BLaER1 treated with 17β-estradiol and CSF1 and Interleukin-3, amounts not matched to agents 10 nM and 100 nM (cell line): ENCODE data around the gene DESI1.
"Not testable (repeated sequence)": the region's sequence is repeated elsewhere in the genome, so short reads cannot be mapped to it uniquely, and the experiment has no call there.

ENCODE experiments used
- H3K27ac ChIP-seq, 11 experiments: shearing (Covaris generic); formaldehyde crosslinking; 2 replicates each; pipeline ENCODE4 v1.8.1; 2022
- H3K27me3 ChIP-seq, 11 experiments: shearing (Covaris generic); formaldehyde crosslinking; 2 replicates each; pipeline ENCODE4 v1.8.1; 2022
- H3K36me3 ChIP-seq, 11 experiments: shearing (Covaris generic); formaldehyde crosslinking; 2 replicates each; pipeline ENCODE4 v1.8.1; 2022
- H3K4me1 ChIP-seq, 10 experiments: shearing (Covaris generic); formaldehyde crosslinking; 2 replicates each; pipeline ENCODE4 v1.8.1; 2022
- H3K4me2 ChIP-seq, 11 experiments: shearing (Covaris generic); formaldehyde crosslinking; 2 replicates each; pipeline ENCODE4 v1.8.1; 2022
- H3K4me3 ChIP-seq, 10 experiments: shearing (Covaris generic); formaldehyde crosslinking; 2 replicates each; pipeline ENCODE4 v1.8.1; 2022
- H3K9ac ChIP-seq, 11 experiments: shearing (Covaris generic); formaldehyde crosslinking; 2 replicates each; pipeline ENCODE4 v1.8.1; 2022
- H3K9me3 ChIP-seq, 11 experiments: shearing (Covaris generic); formaldehyde crosslinking; replicated peaks in 1 of 11; 2 replicates each; pipeline ENCODE4 v1.8.1; 2022
- H4K20me1 ChIP-seq, 11 experiments: shearing (Covaris generic); formaldehyde crosslinking; 2 replicates each; pipeline ENCODE4 v1.8.1; 2022
- Cebpa-rat ChIP-seq, 11 experiments: shearing (Covaris generic); IDR thresholded peaks; 2 replicates each; pipeline ENCODE4 v1.8.1; 2022

DESI1 gene

GRCh38 chr22:41641854-41642253, 21.0 kb upstream of the DESI1 start:
- Histone ChIP-seq H3K9ac (no peak overlapping the region), H4K20me1 (peaks cover 23 to 97% (median 93%) of the 10 kb centered on the region in 11 experiments; a peak in 21 of 22 replicates), H3K4me3 (no peak overlapping the region), H3K27me3 (no peaks in the 10 kb centered on the region), H3K9me3 (no peaks in the 10 kb centered on the region), H3K27ac (no peak overlapping the region), H3K4me2 (no peak overlapping the region), H3K4me1 (no peaks in the 10 kb centered on the region), H3K36me3 (peaks cover 91 to 100% (median 97%) of the 10 kb centered on the region in 11 experiments)
- TF ChIP-seq Cebpa-rat (IDR thresholded peaks at IDR 0.05): no peak

GRCh38 chr22:41638748-41639147, 17.9 kb upstream of the DESI1 start:
- Histone ChIP-seq H3K4me3 (no peak overlapping the region), H3K4me2 (no peak overlapping the region), H3K4me1 (peaks cover 0 to 3% (median 0%) of the 10 kb centered on the region in 10 experiments; a peak in 1 of 20 replicates), H3K27ac (no peak overlapping the region), H4K20me1 (peaks cover 41 to 98% (median 93%) of the 10 kb centered on the region in 11 experiments; a peak in 21 of 22 replicates), H3K36me3 (peaks cover 97 to 100% (median 98%) of the 10 kb centered on the region in 11 experiments), H3K9ac (no peak overlapping the region), H3K27me3 (no peaks in the 10 kb centered on the region), H3K9me3 (no peaks in the 10 kb centered on the region)
- no peak for TF ChIP-seq Cebpa-rat (IDR thresholded peaks at IDR 0.05)

DNA sequence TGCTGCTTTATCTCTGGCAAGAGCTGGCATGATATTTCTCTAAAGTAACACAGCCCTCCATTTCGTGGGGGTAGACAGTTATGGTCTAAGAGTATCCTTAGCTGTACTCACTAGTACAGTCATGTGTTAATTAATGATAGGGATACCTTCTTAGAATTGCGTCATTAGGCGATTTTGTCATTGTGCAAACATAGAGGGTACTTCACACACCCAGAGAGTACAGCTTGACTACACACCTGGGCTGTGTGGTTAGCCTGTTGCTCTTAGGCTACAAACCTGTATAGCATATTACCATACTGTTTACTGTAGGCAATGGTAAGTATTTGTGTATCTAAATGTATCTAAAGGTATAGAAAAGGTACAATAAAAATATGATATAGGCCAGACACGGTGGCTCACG, 17.3 kb upstream of the DESI1 start:
- no peak overlapping the region for H3K4me2 ChIP-seq
- H3K27me3 ChIP-seq: no peaks in the 10 kb centered on the region
- TF ChIP-seq Cebpa-rat (IDR thresholded peaks at IDR 0.05): no peak
- H3K36me3 ChIP-seq: peaks cover 99 to 100% (median 100%) of the 10 kb centered on the region in 11 experiments
- H3K27ac ChIP-seq: no peak overlapping the region
- no peaks in the 10 kb centered on the region for H3K9me3 ChIP-seq
- H4K20me1 ChIP-seq: peaks cover 42 to 99% (median 93%) of the 10 kb centered on the region in 11 experiments; a peak in 21 of 22 replicates
- peaks cover 0 to 3% (median 0%) of the 10 kb centered on the region in 10 experiments; a peak in 1 of 20 replicates for H3K4me1 ChIP-seq
- H3K9ac ChIP-seq: no peak overlapping the region
- H3K4me3 ChIP-seq: no peak overlapping the region

DNA sequence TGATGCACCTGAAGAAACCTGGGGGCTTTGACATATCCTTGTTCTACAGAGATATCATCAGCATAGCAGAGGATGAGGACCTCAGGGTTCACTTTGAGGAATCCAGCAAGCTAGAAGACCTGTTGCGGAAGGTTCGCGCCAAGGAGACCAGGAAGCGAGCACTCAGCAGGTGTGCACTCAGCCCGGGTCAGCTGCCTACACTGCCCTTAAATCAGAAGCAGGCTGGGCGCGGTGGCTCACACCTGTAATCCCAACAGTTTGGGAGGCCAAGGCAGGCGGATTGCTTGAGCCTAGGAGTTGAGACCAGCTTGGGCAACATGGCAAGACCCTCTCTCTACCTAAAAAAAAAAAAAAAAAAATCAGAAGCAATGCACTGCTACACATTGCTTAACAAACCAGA, 16.8 kb upstream of the DESI1 start:
- peaks cover 39 to 99% (median 93%) of the 10 kb centered on the region in 11 experiments; a peak in 21 of 22 replicates for H4K20me1 ChIP-seq
- peaks cover 99 to 100% (median 100%) of the 10 kb centered on the region in 11 experiments for H3K36me3 ChIP-seq
- not testable (repeated sequence) for H3K27ac ChIP-seq, H3K4me3 ChIP-seq, H3K4me2 ChIP-seq, H3K4me1 ChIP-seq, H3K9me3 ChIP-seq, H3K9ac ChIP-seq, H3K27me3 ChIP-seq

DNA sequence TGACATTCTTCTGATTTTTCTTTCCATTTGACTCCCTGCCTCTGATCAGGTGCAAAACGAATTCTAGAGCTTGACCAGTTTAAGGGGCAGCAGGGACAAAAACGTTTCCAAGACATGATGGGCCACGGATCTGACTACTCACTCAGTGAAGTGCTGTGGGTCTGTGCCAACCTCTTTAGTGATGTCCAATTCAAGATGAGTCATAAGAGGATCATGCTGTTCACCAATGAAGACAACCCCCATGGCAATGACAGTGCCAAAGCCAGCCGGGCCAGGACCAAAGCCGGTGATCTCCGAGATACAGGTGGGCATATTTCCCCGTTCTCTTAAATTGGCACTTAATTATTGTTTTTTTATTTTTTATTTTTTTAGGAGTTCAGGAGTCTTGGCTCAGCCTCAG, 15.6 kb upstream of the DESI1 start:
- H3K9me3 ChIP-seq: peaks cover 0 to under 1% (median 0%) of the 10 kb centered on the region in 11 experiments; a peak in 1 of 22 replicates
- no peak overlapping the region for H3K4me3 ChIP-seq
- peaks cover 0 to 3% (median 0%) of the 10 kb centered on the region in 10 experiments; a peak in 1 of 20 replicates for H3K4me1 ChIP-seq
- peaks cover 27 to 96% (median 87%) of the 10 kb centered on the region in 11 experiments; a peak in 21 of 22 replicates for H4K20me1 ChIP-seq
- TF ChIP-seq Cebpa-rat (IDR thresholded peaks at IDR 0.05): no peak
- no peaks in the 10 kb centered on the region for H3K27me3 ChIP-seq
- H3K9ac ChIP-seq: no peak overlapping the region
- H3K36me3 ChIP-seq: peaks cover 95 to 100% (median 99%) of the 10 kb centered on the region in 11 experiments
- H3K4me2 ChIP-seq: no peak overlapping the region
- no peak overlapping the region for H3K27ac ChIP-seq

DNA sequence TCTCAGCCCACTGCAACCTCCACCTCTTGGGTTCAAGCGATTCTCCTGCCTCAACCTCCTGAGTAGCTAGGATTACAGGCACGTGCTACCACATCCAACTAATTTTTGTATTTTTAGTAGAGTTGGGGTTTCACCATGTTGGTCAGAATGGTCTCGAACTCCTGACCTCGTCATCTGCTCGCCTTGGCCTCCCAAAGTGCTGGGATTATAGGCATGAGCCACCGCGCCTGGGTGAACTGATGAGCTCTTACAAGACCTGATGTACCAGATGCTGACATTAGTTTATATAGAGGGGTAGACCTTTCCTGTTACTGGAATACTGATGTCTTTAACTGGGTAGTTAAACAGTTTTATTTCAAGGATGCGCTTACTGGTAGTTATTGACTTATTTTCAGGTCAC, 13.8 kb upstream of the DESI1 start:
- H3K9me3 ChIP-seq: peaks cover 0 to 19% (median 17%) of the 10 kb centered on the region in 11 experiments; a peak in 20 of 22 replicates
- H3K4me3 ChIP-seq, H3K27ac ChIP-seq, H3K4me2 ChIP-seq, H3K4me1 ChIP-seq, H3K9ac ChIP-seq, H3K27me3 ChIP-seq: not testable (repeated sequence)
- peaks cover 24 to 97% (median 76%) of the 10 kb centered on the region in 11 experiments; a peak in 21 of 22 replicates for H4K20me1 ChIP-seq
- peaks cover 92 to 100% (median 97%) of the 10 kb centered on the region in 11 experiments for H3K36me3 ChIP-seq

GRCh38 chr22:41631615-41632014, 10.8 kb upstream of the DESI1 start:
- Histone ChIP-seq H3K9me3 (peaks cover 0 to 49% (median 37%) of the 10 kb centered on the region in 11 experiments; a peak in 20 of 22 replicates), H3K36me3 (peaks cover 92 to 100% (median 97%) of the 10 kb centered on the region in 11 experiments), H4K20me1 (peaks cover 33 to 97% (median 76%) of the 10 kb centered on the region in 11 experiments; a peak in 21 of 22 replicates)
- H3K4me3 ChIP-seq, H3K9ac ChIP-seq, H3K4me1 ChIP-seq, H3K27ac ChIP-seq, H3K4me2 ChIP-seq, H3K27me3 ChIP-seq: not testable (repeated sequence)

- Histone ChIP-seq H3K36me3 (peaks cover 92 to 100% (median 97%) of the 10 kb centered on the region in 11 experiments), H3K9me3 (peaks cover 0 to 50% (median 37%) of the 10 kb centered on the region in 11 experiments; a peak in 20 of 22 replicates)
Observed at GRCh38 chr22:41631115-41631514, 10.3 kb upstream of the DESI1 start.

GRCh38 chr22:41625577-41625976, 4.7 kb upstream of the DESI1 start:
- Histone ChIP-seq H3K9me3 (peaks cover 0 to 41% (median 30%) of the 10 kb centered on the region in 11 experiments; a peak in 20 of 22 replicates), H3K36me3 (peaks cover 79 to 87% (median 86%) of the 10 kb centered on the region in 11 experiments), H3K4me2 (no peak overlapping the region), H3K27me3 (no peaks in the 10 kb centered on the region), H3K4me1 (peaks cover 7 to 15% (median 10%) of the 10 kb centered on the region in 10 experiments), H3K9ac (no peak overlapping the region), H3K27ac (no peak overlapping the region), H3K4me3 (no peak overlapping the region), H4K20me1 (peaks cover 20 to 94% (median 81%) of the 10 kb centered on the region in 11 experiments; a peak in 20 of 22 replicates)
- TF ChIP-seq Cebpa-rat (IDR thresholded peaks at IDR 0.05): no peak

More at GRCh38 chr22:41631115-41631514, 10.3 kb upstream of the DESI1 start:
- H3K27ac ChIP-seq, H3K4me1 ChIP-seq, H3K9ac ChIP-seq, H3K4me2 ChIP-seq, H3K27me3 ChIP-seq, H3K4me3 ChIP-seq: not testable (repeated sequence)
- peaks cover 33 to 97% (median 76%) of the 10 kb centered on the region in 11 experiments; a peak in 21 of 22 replicates for H4K20me1 ChIP-seq

GRCh38 chr22:41621911-41622179, 1.0 kb upstream of the DESI1 start:
- H3K27ac ChIP-seq: peak overlapping the region; percentile 78 to 97 (median 92); a peak in 21 of 22 replicates
- peaks cover 6 to 92% (median 75%) of the 10 kb centered on the region in 11 experiments; a peak in 20 of 22 replicates for H4K20me1 ChIP-seq
- peak overlapping the region; percentile 79 to 98 (median 96) for H3K4me2 ChIP-seq
- H3K4me1 ChIP-seq: peaks cover 22 to 40% (median 33%) of the 10 kb centered on the region in 10 experiments
- H3K4me3 ChIP-seq: peak overlapping the region; percentile 75 to 92 (median 86)
- 0 out of 22 replicates have a peak, but pooled peaks cover 0 to 4% (median 0%) of the 10 kb centered on the region in 11 experiments for H3K9me3 ChIP-seq
- H3K36me3 ChIP-seq: peaks cover 42 to 52% (median 49%) of the 10 kb centered on the region in 11 experiments
- peak overlapping the region; percentile 87 to 98 (median 94) for H3K9ac ChIP-seq
- no peaks in the 10 kb centered on the region for H3K27me3 ChIP-seq
- no peak for TF ChIP-seq Cebpa-rat (IDR thresholded peaks at IDR 0.05)
